ENCODE data around the gene PCSK9. TPM values are rescaled to one million over a fixed set of nuclear protein-coding genes. Genes with fewer than 3 reads are reported as not detected.

PCSK9 gene
- polyA plus RNA-seq, 2 of the 4 experiments (the other 2 are of a cell fraction): 1.7 to 7.3 TPM

GRCh38 chr1:54995013-54995760 lies 44.2 kb upstream of the PCSK9 start:
- Histone ChIP-seq H3K27ac (no peak overlapping the region), H3K9me3 (no peaks in the 10 kb centered on the region), H3K4me3 (no peak overlapping the region), H3K4me2 (no peak overlapping the region), H3K4me1 (0 out of 3 replicates have a peak, but pooled peaks cover 4% of the 10 kb centered on the region)
- FAIRE-seq (no peak), ATAC-seq (no peak), DNase-seq (ENCODE audit: low read depth in 1 of 2, low spot score in 1 of 2) (no peak)
- POLR2A ChIA-PET: no interaction called here
- TF ChIP-seq REST (IDR thresholded peaks at IDR 0.05): no peak
- no peak for TF ChIP-seq RCOR1 (IDR thresholded peaks at IDR 0.05; ENCODE audit: low read depth, low read length)
- TF ChIP-seq TP53 (CRISPR knock-in tag; IDR thresholded peaks at IDR 0.05): no peak
- TF ChIP-seq BCL3 (IDR thresholded peaks at IDR 0.05): no peak
- no peak for TF ChIP-seq HOXA7 (CRISPR knock-in tag; IDR thresholded peaks at IDR 0.05)
- no peak for TF ChIP-seq E2F6 (IDR thresholded peaks at IDR 0.05; ENCODE audit: borderline replicate concordance, low read depth)
- TF ChIP-seq FOSL2 (IDR thresholded peaks at IDR 0.05): no peak
- TF ChIP-seq FOSL2 (CRISPR knock-in tag; IDR thresholded peaks at IDR 0.05): no peak
- no peak for TF ChIP-seq RAD21 (conservative IDR thresholded peaks at IDR 0.05 in 1 of 2, IDR thresholded peaks at IDR 0.05 in 1 of 2)
- TF ChIP-seq PBX3 (IDR thresholded peaks at IDR 0.05): no peak
- no peak for TF ChIP-seq CEBPB (IDR thresholded peaks at IDR 0.05)
- no peak for TF ChIP-seq BHLHE40 (IDR thresholded peaks at IDR 0.05; ENCODE audit: low read depth, low read length)
- TF ChIP-seq HOXB13 (CRISPR knock-in tag; IDR thresholded peaks at IDR 0.05; ENCODE audit: low read depth): no peak
- TF ChIP-seq HDAC2 (IDR thresholded peaks at IDR 0.05): no peak
- TF ChIP-seq POLR2A (IDR thresholded peaks at IDR 0.05; ENCODE audit: low read length): no peak
- TF ChIP-seq RARB (CRISPR knock-in tag; IDR thresholded peaks at IDR 0.05): no peak
- TF ChIP-seq CBX8 (IDR thresholded peaks at IDR 0.05): no peak
- TF ChIP-seq KDM5A (IDR thresholded peaks at IDR 0.05): no peak
- TF ChIP-seq FOSB (CRISPR knock-in tag; IDR thresholded peaks at IDR 0.05): no peak
- no peak for TF ChIP-seq CHD4 (IDR thresholded peaks at IDR 0.05; ENCODE audit: borderline replicate concordance)
- TF ChIP-seq SMC3 (IDR thresholded peaks at IDR 0.05): no peak
- 72% methylated on average over 12 of the region's 12 CpGs for WGBS (ENCODE audit: missing lambda C conversion rate)
- CTCF ChIA-PET: interaction anchor here (0.6 to 20.8 kb wide), 14 partner anchors 9 to 241 kb away, joined by 3 to 451 read pairs (median 8); no protein-coding TSS in a partner anchor

GRCh38 chr1:54995835-54996234 lies 43.5 kb upstream of the PCSK9 start:
- TF ChIP-seq SREBF2 (IDR thresholded peaks at IDR 0.05) (no peak), JUNB (IDR thresholded peaks at IDR 0.05) (no peak), EHMT2 (IDR thresholded peaks at IDR 0.05; ENCODE audit: low read depth) (no peak), PHF8 (IDR thresholded peaks at IDR 0.05; ENCODE audit: borderline replicate concordance, low read depth) (no peak)
- DNase-seq (ENCODE audit: low read depth in 1 of 2, low spot score in 1 of 2): no peak
- H3K4me2 ChIP-seq: peak overlapping the region; percentile 57

More at GRCh38 chr1:54995835-54996234, 43.5 kb upstream of the PCSK9 start:
- no peak overlapping the region for H3K4me3 ChIP-seq
- H3K27ac ChIP-seq: no peak overlapping the region
- 0 out of 3 replicates have a peak, but pooled peaks cover 4% of the 10 kb centered on the region for H3K4me1 ChIP-seq
- no peak for FAIRE-seq
- H3K9me3 ChIP-seq: no peaks in the 10 kb centered on the region
- CTCF ChIA-PET: interaction anchor here (0.6 to 20.8 kb wide), 25 partner anchors 10 to 1825 kb away, joined by 3 to 451 read pairs (median 5); no protein-coding TSS in a partner anchor
- POLR2A ChIA-PET: interaction anchor here (1.4 kb wide), 1 partner anchor 45 kb away, joined by 7 read pairs; no protein-coding TSS in a partner anchor
- WGBS (ENCODE audit: missing lambda C conversion rate): 85% methylated on average over 9 of the region's 9 CpGs
- no peak for ATAC-seq

All from A549 (cell line).